HepG2 (cell line): ENCODE results near the gene TRIAP1. TPM values are rescaled to one million over a fixed set of nuclear protein-coding genes. Genes with fewer than 3 reads are reported as not detected.

Source experiments
- ATAC-seq: fragments of 200-7000 bp; cut with Tn5 transposase; 3 replicates; pipeline ENCODE4 v1.9.1; 2020; ENCODE audit warnings: mild to moderate bottlenecking, moderate library complexity
- BruUV-seq: library from RNA; stranded (reverse); fragments of 400-500 nt; replicated peaks from 2 replicates; lab custom pipeline; 2021; lab: Mats Ljungman, UMichigan
- CTCF ChIA-PET: fragments of 300-600 bp; formaldehyde crosslinking; extraction: SDS; loops from one replicate; lab custom pipeline; 2021; ENCODE audit warnings: low total read pairs, inconsistent platforms, low intra/inter-chr PET ratio; lab: Yijun Ruan, JAX
- POLR2A ChIA-PET: fragments of 350-600 bp; sonication (Branson Sonifier 250); formaldehyde crosslinking; loops from one replicate; lab custom pipeline; 2020; ENCODE audit warnings: antibody characterized with exemption, inconsistent platforms; lab: Yijun Ruan, JAX
- DNase-seq: peaks from one replicate; pipeline ENCODE4 v3.0.0-alpha.2; 2015; ENCODE audit warnings: low spot score
- FAIRE-seq: peaks from 3 replicates; lab custom pipeline; 2011; peaks lifted over from hg19 to GRCh38; lab: Jason Lieb, UNC
- H2AFZ ChIP-seq: one replicate; pipeline ENCODE4 v1.6.1; 2011; ENCODE audit warnings: low read length, inconsistent platforms
- H3K27ac ChIP-seq: fragments of 300-600 bp; 3 replicates; pipeline ENCODE4 v1.8.0; 2011; ENCODE audit warnings: mixed run types, mild to moderate bottlenecking, mixed read lengths, low read length, inconsistent platforms; ENCODE audit not compliant: insufficient read depth; ENCODE audit errors: extremely low read length
- H3K27me3 ChIP-seq, 2 experiments: fragments of 200-600 bp in 1 of 2; 2 replicates in 1 of 2; 3 replicates in 1 of 2; pipeline versions ENCODE4 v1.6.0 to v1.8.0; 2011; ENCODE audit warnings: low read length in 2 of 2, mild to moderate bottlenecking in 2 of 2, moderate library complexity in 2 of 2, inconsistent platforms in 1 of 2; ENCODE audit not compliant: insufficient read depth in 2 of 2, control insufficient read depth in 1 of 2
- H3K36me3 ChIP-seq, 2 experiments: fragments of 200-600 bp in 1 of 2; replicated peaks in 1 of 2; 2 replicates in 1 of 2; 3 replicates in 1 of 2; pipeline versions ENCODE4 v1.5.1 to v1.8.0; 2011; ENCODE audit warnings: low read length in 2 of 2, inconsistent platforms in 1 of 2; ENCODE audit not compliant: insufficient read depth in 2 of 2, control insufficient read depth in 1 of 2
- H3K4me1 ChIP-seq: 2 replicates; pipeline ENCODE4 v1.5.1; 2012; ENCODE audit warnings: low read length, inconsistent platforms; ENCODE audit not compliant: insufficient read depth
- H3K4me2 ChIP-seq: 2 replicates; pipeline ENCODE4 v1.6.0; 2011; ENCODE audit warnings: low read depth, low read length, inconsistent platforms
- H3K4me3 ChIP-seq, 3 experiments: fragments of 200-600 bp in 1 of 3; sonication (generic), shearing (Covaris generic) in 1 of 3; replicated peaks in 1 of 3; 2 replicates each; pipeline ENCODE4 v1.5.1; 2011 to 2016; ENCODE audit warnings: low read length in 3 of 3, inconsistent platforms in 2 of 3, low read depth in 2 of 3, mild to moderate bottlenecking in 2 of 3, control low read depth in 1 of 3, mixed read lengths in 1 of 3; ENCODE audit not compliant: insufficient read depth in 1 of 3
- H3K79me2 ChIP-seq: one replicate; pipeline ENCODE4 v1.6.1; 2011; ENCODE audit warnings: low read length, inconsistent platforms; ENCODE audit not compliant: insufficient read depth
- H3K9ac ChIP-seq: 2 replicates; pipeline ENCODE4 v1.6.0; 2011; ENCODE audit warnings: mild to moderate bottlenecking, low read depth, low read length, inconsistent platforms; ENCODE audit not compliant: insufficient read depth
- H3K9me3 ChIP-seq: 2 replicates; pipeline ENCODE4 v1.5.1; 2012; ENCODE audit warnings: mild to moderate bottlenecking, low read length
- H4K20me1 ChIP-seq: 2 replicates; pipeline ENCODE4 v1.6.0; 2011; ENCODE audit warnings: inconsistent platforms, mild to moderate bottlenecking, low read length, moderate library complexity; ENCODE audit not compliant: insufficient read depth
- ATAD3A ChIP-seq: sonication (generic); formaldehyde crosslinking; IDR thresholded peaks from 2 replicates; pipeline ENCODE4 v1.4.0; 2020; ENCODE audit warnings: missing genetic modification reagents
- ATF1 ChIP-seq: IDR thresholded peaks from 2 replicates; pipeline ENCODE4 v1.6.1; 2016; ENCODE audit warnings: mild to moderate bottlenecking, control low read depth
- CENPBD1 ChIP-seq: sonication (generic); formaldehyde crosslinking; IDR thresholded peaks from 2 replicates; pipeline ENCODE4 v1.8.0; 2022; ENCODE audit warnings: missing genetic modification reagents, low read depth, mild to moderate bottlenecking, borderline replicate concordance
- DPF2 ChIP-seq: sonication (generic); formaldehyde crosslinking; IDR thresholded peaks from 2 replicates; pipeline ENCODE4 v1.4.0; 2020; ENCODE audit warnings: mild to moderate bottlenecking, low read depth, missing genetic modification reagents, borderline replicate concordance
- EED ChIP-seq: sonication (generic); formaldehyde crosslinking; IDR thresholded peaks from 2 replicates; pipeline ENCODE4 v1.5.0; 2020; ENCODE audit warnings: mild to moderate bottlenecking, missing genetic modification reagents
- HOXA9 ChIP-seq: sonication (generic); formaldehyde crosslinking; IDR thresholded peaks from 2 replicates; pipeline ENCODE4 v1.8.1; 2022; ENCODE audit warnings: missing genetic modification reagents, mild to moderate bottlenecking, moderate library complexity, borderline replicate concordance
- KDM3A ChIP-seq: IDR thresholded peaks from 2 replicates; pipeline ENCODE4 v1.6.1; 2018; ENCODE audit warnings: low read depth, missing compliant biosample characterization
- KDM5A ChIP-seq: fragments of 200-600 bp; sonication (generic); IDR thresholded peaks from 2 replicates; pipeline ENCODE4 v1.7.0; 2018; ENCODE audit warnings: antibody characterized with exemption, mild to moderate bottlenecking, low read length, borderline replicate concordance
- KMT2B ChIP-seq: IDR thresholded peaks from 2 replicates; pipeline ENCODE4 v1.6.1; 2016; ENCODE audit warnings: missing genetic modification reagents, missing compliant biosample characterization
- REST ChIP-seq, 2 experiments: IDR thresholded peaks; 2 replicates each; pipeline ENCODE4 v1.6.1; 2011 to 2012; ENCODE audit warnings: low read length in 2 of 2, borderline replicate concordance in 1 of 2, low read depth in 1 of 2, mild to moderate bottlenecking in 1 of 2, moderate library complexity in 1 of 2
- REXO4 ChIP-seq: sonication (generic); formaldehyde crosslinking; IDR thresholded peaks from 2 replicates; pipeline ENCODE4 v1.8.0; 2022; ENCODE audit warnings: missing genetic modification reagents, mild to moderate bottlenecking, borderline replicate concordance
- SMAD9 ChIP-seq: sonication (generic); formaldehyde crosslinking; IDR thresholded peaks from 2 replicates; pipeline ENCODE4 v1.5.1; 2020; ENCODE audit warnings: mild to moderate bottlenecking, missing genetic modification reagents
- TIGD3 ChIP-seq: sonication (generic); formaldehyde crosslinking; IDR thresholded peaks from 2 replicates; pipeline ENCODE4 v1.5.1; 2020; ENCODE audit warnings: mild to moderate bottlenecking, missing genetic modification reagents, borderline replicate concordance
- TSC22D2 ChIP-seq: sonication (generic); formaldehyde crosslinking; IDR thresholded peaks from 2 replicates; pipeline ENCODE4 v1.5.1; 2020; ENCODE audit warnings: missing genetic modification reagents, mild to moderate bottlenecking, borderline replicate concordance
- ZC3H4 ChIP-seq: sonication (generic); formaldehyde crosslinking; IDR thresholded peaks from 2 replicates; pipeline ENCODE4 v1.4.0; 2020; ENCODE audit warnings: missing genetic modification reagents, borderline replicate concordance
- ZFAT ChIP-seq: sonication (generic); formaldehyde crosslinking; conservative IDR thresholded peaks from 2 replicates; pipeline ENCODE4 v1.8.1; 2023; ENCODE audit warnings: missing genetic modification reagents, inconsistent platforms
- ZNF282 ChIP-seq: fragments of 450-650 bp; IDR thresholded peaks from 2 replicates; pipeline ENCODE4 v1.6.1; 2018; ENCODE audit not compliant: partially characterized antibody
- ZNF446 ChIP-seq: sonication (generic); formaldehyde crosslinking; IDR thresholded peaks from 2 replicates; pipeline ENCODE4 v1.5.0; 2020; ENCODE audit warnings: mild to moderate bottlenecking, missing genetic modification reagents
- ZNF557 ChIP-seq: sonication (generic); formaldehyde crosslinking; IDR thresholded peaks from 2 replicates; pipeline ENCODE4 v1.4.0; 2020; ENCODE audit warnings: missing genetic modification reagents
- WGBS: methylation state at CpG from one replicate; pipeline ENCODE4 v1.1.6; 2017; ENCODE audit warnings: low lambda C conversion rate; 5-methylcytosine and 5-hydroxymethylcytosine counted together
- in situ Hi-C: cut with HindIII; loops from 2 replicates; pipeline ENCODE4 v1.10.0; 2017; ENCODE audit warnings: low pct_unique_long_range_greater_than_20kb; ENCODE audit not compliant: extremely low pct_ligation_motif_present
- intact Hi-C: fragments of 100-400 bp; cut with micrococcal nuclease; formaldehyde crosslinking; loops from one replicate; pipeline ENCODE4 v1.10.0; 2022; ENCODE audit not compliant: unreplicated experiment
- polyA plus RNA-seq, 8 experiments: library from polyadenylated mRNA; depleted of rRNA in 3 of 8; stranded (reverse) in 7 of 8; unstranded in 1 of 8; fragments of >200 nt; fragmentation: Illumina TruSeq in 4 of 8; extraction: Trizol in 4 of 8; gene quantifications; 2 replicates each; pipeline versions ENCODE4 v1.2.1 to v1.2.3, GENCODE V29; 2011 to 2016; ENCODE audit warnings: low read depth in 4 of 8, missing spikeins in 1 of 8, mixed read lengths in 1 of 8; ENCODE audit not compliant: insufficient read depth in 1 of 8
- total RNA-seq, 5 experiments: library from RNA; depleted of rRNA; stranded (reverse); fragments of >200 nt; fragmentation: Illumina TruSeq; extraction: Trizol; gene quantifications; 2 replicates each; pipeline ENCODE4 v1.2.3, GENCODE V29; 2016; ENCODE audit warnings: low read depth in 1 of 5

Gene TRIAP1
- total and polyA plus RNA-seq, 2 of the 13 experiments (the other 11 are each of a cell fraction or from before 2014, with no cell fraction given), result 55.0 to 117 TPM

GRCh38 chr12:120469450-120470149, 23.4 kb upstream of the TRIAP1 start, which contains the start of gene SRSF9:
SRSF9 (minus strand) TSS chr12:120469748; CDS start chr12:120469609, 139 bp downstream.
- Histone ChIP-seq H3K9ac (peak within 1 kb of the TSS; percentile 90), H2AFZ (peak within 1 kb of the TSS; percentile 86), H4K20me1 (peaks cover 26% of the 10 kb centered on the region), H3K4me1 (peaks cover 62% of the 10 kb centered on the region), H3K36me3 (peaks cover 3 to 22% of the 10 kb centered on the region in 2 experiments; a peak in 4 of 5 replicates), H3K9me3 (no peaks in the 10 kb centered on the region), H3K4me2 (peak within 1 kb of the TSS; percentile 86), H3K27me3 (no peaks in the 10 kb centered on the region; a peak in 1 of 5 replicates), H3K79me2 (peaks cover 44% of the 10 kb centered on the region), H3K4me3 (peak within 1 kb of the TSS; percentile 74 to 85 (median 81)), H3K27ac (peak within 1 kb of the TSS; percentile 78)
- WGBS, result 20% methylated on average over 1 of the region's 88 CpGs
- DNase-seq (peak; percentile 90), ATAC-seq (peak; percentile 91), FAIRE-seq (peak; percentile 56)
- intact Hi-C loops, result loop anchor here (2.0 kb wide), 3 partner anchors 23 to 59 kb away; partner anchors contain the start of genes COQ5, DYNLL1, GATC and TRIAP1
- CTCF ChIA-PET, result interaction anchor here (1.2 kb wide), 1 partner anchor 30 kb away, joined by 3 read pairs; no protein-coding TSS in a partner anchor
- in situ Hi-C loops, result no loop called here
- POLR2A ChIA-PET, result interaction anchor here (1.3 to 3.2 kb wide), 8 partner anchors 11 to 152 kb away, joined by 3 to 16 read pairs (median 6); partner anchors contain the start of genes COQ5 and DYNLL1
- no TSS peak for BruUV-seq
- TF ChIP-seq SMAD9 (CRISPR knock-in tag) (no peak), DPF2 (CRISPR knock-in tag) (no peak), ZNF557 (CRISPR knock-in tag) (no peak), ZC3H4 (CRISPR knock-in tag) (no peak), ATAD3A (CRISPR knock-in tag) (no peak), KDM5A (no peak), KMT2B (CRISPR knock-in tag) (peak; percentile 65; the same call in 1 of the 2 replicates), REST (IDR thresholded peaks at IDR 0.05; ENCODE audit: borderline replicate concordance in 1 of 2, low read depth in 1 of 2, low read length in 2 of 2) (peak in 1 of 2 experiments; percentile 12; a peak in 1 of 4 replicates), EED (CRISPR knock-in tag) (peak; percentile 73; the same call in 1 of the 2 replicates), CENPBD1 (CRISPR knock-in tag) (no peak; the same call in 1 of the 2 replicates), ZNF282 (no peak), HOXA9 (CRISPR knock-in tag) (no peak), REXO4 (CRISPR knock-in tag) (no peak), TIGD3 (CRISPR knock-in tag) (no peak), TSC22D2 (CRISPR knock-in tag) (no peak), ZNF446 (CRISPR knock-in tag) (no peak), ATF1 (CRISPR knock-in tag) (no peak), ZFAT (no peak), KDM3A (CRISPR knock-in tag) (0 out of 2 replicates have a peak, but pooled peaks have one; percentile 58)
